AG04449 (cell line): Measurements from ENCODE around the gene GAB2.

Experiments used
- CTCF ChIA-PET: fragments of 350-600 bp; formaldehyde crosslinking; extraction: SDS; loops from one replicate; lab custom pipeline; 2021; ENCODE audit warnings: antibody characterized with exemption; lab: Yijun Ruan, JAX
- POLR2A ChIA-PET: fragments of 400-600, 350-600 bp; formaldehyde crosslinking; extraction: SDS; loops from one replicate; lab custom pipeline; 2020; ENCODE audit warnings: antibody characterized with exemption, inconsistent platforms; lab: Yijun Ruan, JAX
- DNase-seq: peaks from one replicate; pipeline ENCODE4 v3.0.0-alpha.2; 2010; ENCODE audit warnings: low read depth, low spot score
- H3K4me3 ChIP-seq: 2 replicates; pipeline ENCODE4 v1.5.1; 2011; ENCODE audit warnings: low read depth, mild to moderate bottlenecking, control low read depth, low read length
- TF ChIP-seq, protein P1 (sequence below): IDR thresholded peaks from one replicate; pipeline ENCODE4 v1.5.1; 2011; ENCODE audit warnings: mild to moderate bottlenecking, moderate library complexity, low read length, control low read depth, inconsistent platforms; ENCODE audit not compliant: insufficient read depth; ENCODE audit errors: missing control alignments

The GAB2 gene

DNA sequence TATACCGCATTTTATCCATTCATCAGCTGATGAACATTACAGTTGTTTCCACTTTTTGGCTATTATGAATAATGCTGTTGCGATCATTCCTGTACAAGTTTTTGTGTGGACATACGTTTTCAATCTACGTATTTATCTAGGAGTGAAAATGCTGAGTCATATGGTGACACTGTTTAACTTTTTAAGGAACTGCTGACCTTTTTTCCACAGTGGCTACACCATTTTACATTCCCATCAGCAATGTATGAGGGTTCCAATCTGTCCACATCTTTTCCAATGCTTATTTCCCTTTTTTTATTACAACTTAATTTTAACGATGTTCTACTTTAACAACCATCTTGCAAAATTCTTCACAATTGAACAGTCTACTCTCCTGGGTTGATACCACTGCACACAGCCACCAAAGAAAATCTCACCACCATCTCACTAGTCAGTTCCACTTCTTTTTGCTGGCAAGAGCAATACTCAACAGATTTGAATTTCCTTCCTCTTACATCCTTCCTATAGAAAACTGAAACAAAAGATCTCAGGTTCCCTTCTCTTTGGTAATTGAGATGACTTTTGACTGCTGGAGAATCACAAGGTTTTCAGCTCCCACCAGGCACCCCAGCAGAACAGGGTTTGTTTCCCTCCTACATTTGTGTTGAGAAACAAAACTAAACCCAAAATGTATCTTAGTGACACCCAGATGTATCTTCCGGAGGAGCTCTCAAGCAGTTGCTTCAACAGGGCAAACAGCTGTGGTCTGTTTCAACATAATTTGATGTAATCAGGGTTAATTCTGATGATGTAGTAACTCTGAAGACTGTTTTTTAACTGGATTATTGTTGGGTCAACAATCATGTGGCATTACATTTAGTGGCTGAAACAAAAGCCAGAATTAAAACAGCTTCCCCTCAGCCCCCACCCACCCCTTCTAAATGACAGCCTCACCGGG is 7.0 kb upstream of the GAB2 start:
- ChIA-PET POLR2A (no interaction called here), CTCF (interaction anchor here (1.3 to 1.8 kb wide), 4 partner anchors 9 to 275 kb away, joined by 3 to 6 read pairs (median 5); no protein-coding TSS in a partner anchor)
- H3K4me3 ChIP-seq = no peak overlapping the region
- TF ChIP-seq, protein P1, sequence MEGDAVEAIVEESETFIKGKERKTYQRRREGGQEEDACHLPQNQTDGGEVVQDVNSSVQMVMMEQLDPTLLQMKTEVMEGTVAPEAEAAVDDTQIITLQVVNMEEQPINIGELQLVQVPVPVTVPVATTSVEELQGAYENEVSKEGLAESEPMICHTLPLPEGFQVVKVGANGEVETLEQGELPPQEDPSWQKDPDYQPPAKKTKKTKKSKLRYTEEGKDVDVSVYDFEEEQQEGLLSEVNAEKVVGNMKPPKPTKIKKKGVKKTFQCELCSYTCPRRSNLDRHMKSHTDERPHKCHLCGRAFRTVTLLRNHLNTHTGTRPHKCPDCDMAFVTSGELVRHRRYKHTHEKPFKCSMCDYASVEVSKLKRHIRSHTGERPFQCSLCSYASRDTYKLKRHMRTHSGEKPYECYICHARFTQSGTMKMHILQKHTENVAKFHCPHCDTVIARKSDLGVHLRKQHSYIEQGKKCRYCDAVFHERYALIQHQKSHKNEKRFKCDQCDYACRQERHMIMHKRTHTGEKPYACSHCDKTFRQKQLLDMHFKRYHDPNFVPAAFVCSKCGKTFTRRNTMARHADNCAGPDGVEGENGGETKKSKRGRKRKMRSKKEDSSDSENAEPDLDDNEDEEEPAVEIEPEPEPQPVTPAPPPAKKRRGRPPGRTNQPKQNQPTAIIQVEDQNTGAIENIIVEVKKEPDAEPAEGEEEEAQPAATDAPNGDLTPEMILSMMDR = no peak
- DNase-seq = no peak

DNA sequence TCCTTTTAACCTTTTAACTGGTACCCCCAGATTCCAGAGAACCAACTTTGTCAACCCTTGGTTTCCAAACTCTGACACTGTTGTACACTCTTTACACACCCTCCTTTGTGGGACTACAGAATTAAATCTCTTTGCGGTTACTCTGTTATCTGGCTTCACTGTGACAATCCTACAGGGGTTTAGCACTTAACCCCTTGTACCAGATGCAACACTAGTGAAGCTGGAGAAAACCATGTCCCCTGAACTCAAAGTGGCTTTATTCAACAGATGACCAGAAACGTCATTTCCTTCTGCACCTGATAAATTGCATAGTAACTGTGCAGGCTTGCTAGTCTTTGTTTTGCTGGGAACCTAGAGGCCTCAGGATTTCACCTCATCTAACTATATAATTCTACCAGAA is 5.6 kb upstream of the GAB2 start:
- ChIA-PET POLR2A (no interaction called here), CTCF (interaction anchor here (0.9 to 3.7 kb wide), 3 partner anchors 7 to 194 kb away, joined by 3 to 30 read pairs (median 8); no protein-coding TSS in a partner anchor)
- DNase-seq = no peak
- TF ChIP-seq, protein P1 = no peak
- H3K4me3 ChIP-seq = no peak overlapping the region

DNA sequence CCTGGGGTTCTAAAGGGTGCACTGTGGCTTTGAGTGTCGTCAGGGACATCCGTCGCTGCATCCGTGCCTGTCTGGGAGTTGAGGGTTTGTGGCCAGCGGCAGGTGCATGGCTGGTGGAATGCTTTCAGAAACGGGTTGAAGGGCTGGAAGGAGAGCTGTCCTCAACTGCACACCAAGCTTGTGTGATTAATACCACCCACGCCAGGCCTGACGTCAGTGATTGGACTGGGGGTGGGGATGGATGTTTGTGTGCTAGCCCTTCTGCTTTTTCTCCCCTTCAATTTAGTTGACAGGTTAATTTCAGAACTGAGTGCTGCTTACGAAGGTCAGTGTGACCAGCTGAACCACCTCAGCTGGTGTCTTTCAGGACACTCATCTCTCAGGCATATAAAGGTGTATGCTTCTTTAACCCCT is 3.2 kb upstream of the GAB2 start:
- ChIA-PET CTCF (interaction anchor here (0.6 to 7.5 kb wide), 11 partner anchors 10 to 288 kb away, joined by 3 to 135 read pairs (median 4); no protein-coding TSS in a partner anchor), POLR2A (no interaction called here)
- H3K4me3 ChIP-seq = no peak overlapping the region
- DNase-seq = peak; percentile 33
- TF ChIP-seq, protein P1 = no peak

DNA sequence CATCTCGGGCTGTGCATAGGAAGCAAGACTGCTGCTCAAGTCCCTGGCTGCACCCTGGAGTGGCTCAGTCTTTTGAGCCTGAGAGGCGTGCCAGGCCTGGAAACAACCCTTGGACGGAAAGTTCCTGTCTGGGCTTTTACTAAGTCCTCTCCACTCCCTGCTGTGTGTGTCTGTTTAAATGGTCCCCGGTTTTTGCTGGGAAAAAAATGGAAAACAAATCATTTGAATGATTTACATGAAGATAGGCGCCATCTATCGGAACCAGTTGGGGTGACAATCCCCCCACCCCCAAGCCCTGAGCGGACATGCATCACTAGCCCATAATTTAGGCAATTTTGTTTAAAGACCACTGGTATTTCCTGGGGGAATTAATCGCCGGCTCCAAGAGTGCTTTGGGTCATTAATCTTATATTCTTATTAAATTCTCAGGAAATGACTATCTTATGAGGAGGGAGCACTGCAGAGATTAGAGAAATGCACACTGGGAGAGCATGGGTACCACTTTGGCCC is 2.7 kb upstream of the GAB2 start:
- POLR2A ChIA-PET = no interaction called here
- DNase-seq = peak; percentile 73
- CTCF ChIA-PET = interaction anchor here (0.7 to 7.5 kb wide), 12 partner anchors 10 to 288 kb away, joined by 3 to 135 read pairs (median 4); no protein-coding TSS in a partner anchor
- TF ChIP-seq, protein P1 = peak; percentile 67
- 0 out of 2 replicates have a peak overlapping the region, but pooled peaks have one; percentile 12 for H3K4me3 ChIP-seq

DNA sequence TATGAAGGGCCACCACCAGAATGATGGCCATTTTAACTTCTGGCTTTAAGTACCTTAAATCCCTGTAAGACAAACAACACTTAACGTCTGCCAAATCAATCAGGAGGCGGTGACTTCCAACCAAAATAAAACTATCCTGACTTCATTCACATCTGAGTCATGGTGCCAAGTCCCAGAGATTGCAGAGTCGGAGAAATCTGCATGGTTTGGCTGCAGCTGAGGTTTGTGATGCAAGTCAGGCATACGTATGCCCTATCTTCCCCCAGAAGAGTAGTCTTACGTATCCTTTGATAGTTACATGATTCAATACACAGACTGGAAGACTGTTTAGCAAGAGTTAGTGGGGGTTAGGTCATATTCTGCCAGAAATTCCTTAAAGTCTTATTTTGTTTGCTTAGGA is 1.7 kb upstream of the GAB2 start:
- H3K4me3 ChIP-seq = no peak overlapping the region
- POLR2A ChIA-PET = interaction anchor here (0.7 kb wide), 1 partner anchor 231 kb away, joined by 3 read pairs; the partner anchor contains the start of genes KCTD21 and USP35
- DNase-seq = peak; percentile 97
- TF ChIP-seq, protein P1 = no peak
- CTCF ChIA-PET = interaction anchor here (0.7 to 7.5 kb wide), 10 partner anchors 10 to 208 kb away, joined by 3 to 135 read pairs (median 6); no protein-coding TSS in a partner anchor
